GM19463 (cell line): ENCODE data around the gene MMEL1.
"Not testable (repeated sequence)": the region's sequence is repeated elsewhere in the genome, so short reads cannot be mapped to it uniquely, and the experiment has no call there.

Experiments used
- ATAC-seq: cut with Tn5 transposase; IDR thresholded peaks from one replicate; pipeline ENCODE4 v1.9.1; 2021; ENCODE audit warnings: mild to moderate bottlenecking, moderate library complexity; ENCODE audit not compliant: unreplicated experiment

The MMEL1 gene, protein sequence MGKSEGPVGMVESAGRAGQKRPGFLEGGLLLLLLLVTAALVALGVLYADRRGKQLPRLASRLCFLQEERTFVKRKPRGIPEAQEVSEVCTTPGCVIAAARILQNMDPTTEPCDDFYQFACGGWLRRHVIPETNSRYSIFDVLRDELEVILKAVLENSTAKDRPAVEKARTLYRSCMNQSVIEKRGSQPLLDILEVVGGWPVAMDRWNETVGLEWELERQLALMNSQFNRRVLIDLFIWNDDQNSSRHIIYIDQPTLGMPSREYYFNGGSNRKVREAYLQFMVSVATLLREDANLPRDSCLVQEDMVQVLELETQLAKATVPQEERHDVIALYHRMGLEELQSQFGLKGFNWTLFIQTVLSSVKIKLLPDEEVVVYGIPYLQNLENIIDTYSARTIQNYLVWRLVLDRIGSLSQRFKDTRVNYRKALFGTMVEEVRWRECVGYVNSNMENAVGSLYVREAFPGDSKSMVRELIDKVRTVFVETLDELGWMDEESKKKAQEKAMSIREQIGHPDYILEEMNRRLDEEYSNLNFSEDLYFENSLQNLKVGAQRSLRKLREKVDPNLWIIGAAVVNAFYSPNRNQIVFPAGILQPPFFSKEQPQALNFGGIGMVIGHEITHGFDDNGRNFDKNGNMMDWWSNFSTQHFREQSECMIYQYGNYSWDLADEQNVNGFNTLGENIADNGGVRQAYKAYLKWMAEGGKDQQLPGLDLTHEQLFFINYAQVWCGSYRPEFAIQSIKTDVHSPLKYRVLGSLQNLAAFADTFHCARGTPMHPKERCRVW

DNA sequence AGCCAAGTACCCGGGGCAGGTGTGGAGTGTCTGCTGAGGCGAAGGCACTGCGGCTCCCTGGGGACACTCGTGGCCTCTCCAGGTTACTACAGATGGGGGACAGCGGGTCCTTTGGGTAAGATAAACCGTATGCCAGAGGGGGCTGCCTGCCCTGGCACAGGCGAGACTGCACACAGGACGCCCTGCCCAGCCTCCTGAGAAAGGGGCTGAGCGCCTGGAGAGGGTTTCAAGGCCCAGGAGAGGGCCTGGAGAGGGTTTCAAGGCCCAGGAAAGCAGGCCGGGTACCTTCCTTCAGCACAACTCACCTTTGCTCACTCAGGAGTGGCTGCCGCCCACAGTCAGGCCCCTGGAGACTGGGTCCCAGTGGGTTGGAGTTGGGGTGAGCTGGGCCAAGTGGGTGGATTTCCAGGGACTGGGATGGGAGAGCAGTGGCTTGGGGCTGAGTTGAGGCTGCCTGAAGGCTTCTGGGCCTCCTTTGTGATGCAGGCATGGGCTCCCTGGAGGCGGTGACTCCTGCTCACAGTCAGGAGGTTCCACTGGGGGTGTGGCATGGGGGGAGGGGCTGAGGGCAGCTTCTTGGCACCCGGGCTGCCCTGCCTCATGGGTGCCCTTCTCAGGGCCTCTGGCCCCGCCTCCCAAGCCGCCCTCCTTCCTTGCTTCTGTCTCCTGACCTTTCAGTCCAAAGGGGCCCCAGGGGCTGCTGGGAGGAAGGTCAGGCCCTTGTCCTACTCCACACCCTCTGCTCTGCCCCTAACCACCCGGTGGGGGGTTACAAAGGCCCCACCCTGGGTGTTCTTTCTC is at the start of gene MMEL1:
TSS of gene MMEL1 (minus strand) at position 456 of the 801 bp plus-strand sequence. CDS start 3,532 bp downstream, outside the sequence.
- no peak for ATAC-seq

DNA sequence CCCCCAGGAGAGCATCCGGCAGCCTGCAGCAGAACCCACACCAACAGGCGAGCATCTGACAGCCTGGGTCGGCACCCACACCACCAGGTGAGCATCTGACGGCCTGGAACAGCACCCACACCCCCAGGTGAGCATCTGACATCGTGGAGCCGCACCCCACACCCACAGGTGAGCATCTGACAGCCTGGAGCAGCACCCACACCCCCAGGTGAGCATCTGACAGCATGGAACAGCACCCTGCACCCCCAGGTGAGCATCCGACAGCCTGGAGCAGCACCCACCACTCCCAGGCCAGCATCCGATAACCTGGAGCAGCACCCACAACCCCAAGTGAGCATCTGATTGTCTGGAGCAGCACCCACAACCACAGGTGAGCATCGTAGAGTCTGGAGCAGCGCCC is 43.9 kb upstream of the MMEL1 start:
- ATAC-seq: not testable (repeated sequence)

DNA sequence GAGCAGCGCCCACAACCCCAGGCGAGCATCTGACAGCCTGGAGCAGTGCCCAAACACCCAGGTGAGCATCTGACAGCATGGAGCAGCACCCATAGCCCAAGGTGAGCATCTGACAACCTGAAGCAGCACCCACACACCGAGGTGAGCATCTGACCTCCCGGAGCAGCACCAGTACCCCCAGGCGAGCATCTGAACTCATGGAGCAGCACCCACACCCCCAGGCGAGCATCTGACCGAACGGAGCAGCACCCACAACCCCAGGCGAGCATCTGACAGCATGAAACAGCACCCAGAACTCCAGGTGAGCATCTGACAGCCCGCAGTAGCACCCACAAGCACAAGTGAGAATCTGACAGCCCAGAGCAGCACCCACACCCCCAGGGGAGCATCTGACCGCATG is 38.8 kb upstream of the MMEL1 start:
- ATAC-seq: not testable (repeated sequence)

DNA sequence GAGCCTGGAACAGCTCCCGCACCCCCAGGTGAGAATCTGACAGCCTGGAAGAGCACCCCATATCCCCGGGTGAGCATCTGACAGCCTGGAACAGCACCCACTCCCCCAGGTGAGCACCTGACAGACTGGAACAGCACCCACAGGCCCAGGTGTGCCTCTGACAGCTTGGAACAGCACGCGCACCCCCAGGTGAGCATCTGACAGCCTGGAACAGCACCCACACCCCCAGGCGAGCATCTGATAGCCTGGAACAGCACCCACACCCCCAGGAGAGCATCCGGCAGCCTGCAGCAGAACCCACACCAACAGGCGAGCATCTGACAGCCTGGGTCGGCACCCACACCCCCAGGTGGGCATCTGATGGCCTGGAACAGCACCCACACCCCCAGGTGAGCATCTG is 27.0 kb upstream of the MMEL1 start:
- ATAC-seq: not testable (repeated sequence)

DNA sequence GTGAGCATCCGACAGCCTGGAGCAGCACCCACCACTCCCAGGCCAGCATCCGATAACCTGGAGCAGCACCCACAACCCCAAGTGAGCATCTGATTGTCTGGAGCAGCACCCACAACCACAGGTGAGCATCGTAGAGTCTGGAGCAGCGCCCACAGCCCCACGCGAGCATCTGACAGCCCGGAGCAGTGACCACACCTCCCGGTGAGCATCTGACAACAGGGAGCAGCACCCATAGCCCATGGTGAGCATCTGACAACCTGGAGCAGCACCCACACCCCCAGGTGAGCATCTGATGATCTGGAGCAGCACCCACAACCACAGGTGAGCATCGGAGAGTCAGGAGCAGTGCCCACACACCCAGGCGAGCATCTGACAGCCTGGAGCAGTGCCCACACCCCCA is 25.1 kb upstream of the MMEL1 start:
- not testable (repeated sequence) for ATAC-seq

DNA sequence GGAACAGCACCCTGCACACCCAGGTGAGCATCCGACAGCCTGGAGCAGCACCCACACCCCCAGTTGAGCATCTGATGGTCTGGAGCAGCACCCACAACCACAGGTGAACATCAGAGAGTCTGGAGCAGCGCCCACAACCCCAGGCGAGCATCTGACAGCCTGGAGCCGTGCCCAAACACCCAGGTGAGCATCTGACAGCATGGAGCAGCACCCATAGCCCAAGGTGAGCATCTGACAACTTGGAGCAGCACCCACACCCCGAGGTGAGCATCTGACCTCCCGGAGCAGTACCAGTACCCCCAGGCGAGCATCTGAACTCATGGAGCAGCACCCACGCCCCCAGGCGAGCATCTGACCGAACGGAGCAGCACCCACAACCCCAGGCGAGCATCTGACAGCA is 24.3 kb upstream of the MMEL1 start:
- not testable (repeated sequence) for ATAC-seq

DNA sequence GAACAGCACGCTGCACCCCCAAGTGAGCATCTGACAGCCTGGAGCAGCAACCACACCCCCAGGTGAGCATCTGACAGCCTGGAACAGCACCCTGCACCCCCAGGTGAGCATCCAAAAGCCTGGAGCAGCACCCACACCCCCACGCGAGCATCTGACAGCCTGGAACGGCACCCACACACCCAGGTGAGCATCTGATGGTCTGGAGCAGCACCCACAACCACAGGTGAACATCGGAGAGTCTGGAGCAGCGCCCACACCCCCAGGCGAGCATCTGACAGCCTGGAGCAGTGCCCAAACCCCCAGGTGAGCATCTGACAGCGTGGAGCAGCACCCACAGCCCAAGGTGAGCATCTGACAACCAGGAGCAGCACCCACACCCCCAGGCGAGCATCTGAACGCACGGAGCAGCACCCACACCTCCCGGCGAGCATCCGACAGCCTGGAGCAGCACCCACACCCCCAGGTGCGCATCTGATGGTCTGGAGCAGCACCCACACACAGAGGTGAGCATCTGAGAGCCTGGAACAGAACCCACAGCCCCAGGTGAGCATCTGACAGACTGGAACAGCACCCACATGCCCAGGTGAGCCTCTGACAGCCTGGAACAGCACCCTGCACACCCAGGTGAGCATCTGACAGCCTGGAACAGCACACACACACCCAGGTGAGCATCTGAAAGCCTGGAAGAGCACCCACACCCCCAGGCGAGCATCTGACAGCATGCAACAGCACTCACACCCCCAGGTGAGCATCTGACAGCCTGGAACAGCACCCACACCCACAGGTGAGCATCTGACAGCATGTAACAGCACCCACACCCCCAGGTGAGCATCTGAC is 23.0 kb upstream of the MMEL1 start:
- not testable (repeated sequence) for ATAC-seq

DNA sequence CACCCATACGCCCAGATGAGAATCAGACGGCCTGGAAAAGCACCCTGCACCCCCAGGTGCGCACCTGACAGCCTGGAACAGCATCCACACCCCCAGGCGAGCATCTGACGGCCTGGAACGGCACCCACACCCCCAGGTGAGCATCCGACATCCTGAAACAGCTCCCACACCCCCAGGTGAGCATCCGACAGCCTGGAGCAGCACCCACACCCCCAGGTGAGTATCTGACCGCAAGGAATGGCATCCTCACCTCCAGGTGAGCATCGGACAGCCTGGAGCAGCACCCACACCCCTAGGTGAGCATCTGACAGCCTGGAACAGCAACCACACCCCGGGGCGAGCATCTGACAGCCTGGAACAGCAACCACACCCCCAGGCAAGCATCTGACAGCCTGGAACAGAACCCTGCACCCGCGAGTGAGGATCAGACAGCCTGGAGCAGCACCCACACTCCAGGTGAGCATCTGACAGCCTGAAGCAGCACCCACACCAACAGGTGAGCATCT is 21.7 kb upstream of the MMEL1 start:
- ATAC-seq: not testable (repeated sequence)

DNA sequence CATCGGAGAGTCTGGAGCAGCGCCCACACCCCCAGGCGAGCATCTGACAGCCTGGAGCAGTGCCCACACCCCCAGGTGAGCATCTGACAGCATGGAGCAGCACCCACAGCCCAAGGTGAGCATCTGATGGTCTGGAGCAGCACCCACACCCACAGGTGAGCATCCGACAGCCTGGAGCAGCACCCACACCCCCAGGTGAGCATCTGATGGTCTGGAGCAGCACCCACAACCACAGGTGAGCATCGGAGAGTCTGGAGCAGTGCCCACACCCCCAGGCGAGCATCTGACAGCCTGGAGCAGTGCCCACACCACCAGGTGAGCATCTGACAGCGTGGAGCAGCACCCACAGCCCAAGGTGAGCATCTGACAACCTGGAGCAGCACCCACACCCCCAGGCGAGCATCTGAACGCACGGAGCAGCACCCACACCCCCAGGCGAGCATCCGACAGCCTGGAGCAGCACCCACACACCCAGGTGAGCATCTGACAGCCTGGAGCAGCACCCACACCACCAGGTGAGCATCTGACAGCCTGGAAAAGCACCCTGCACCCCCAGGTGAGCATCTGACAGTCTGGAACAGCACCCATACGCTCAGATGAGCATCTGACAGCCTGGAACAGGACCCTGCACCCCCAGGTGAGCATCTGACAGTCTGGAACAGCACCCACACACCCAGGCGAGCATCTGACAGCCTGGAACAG is 21.1 kb upstream of the MMEL1 start:
- not testable (repeated sequence) for ATAC-seq

DNA sequence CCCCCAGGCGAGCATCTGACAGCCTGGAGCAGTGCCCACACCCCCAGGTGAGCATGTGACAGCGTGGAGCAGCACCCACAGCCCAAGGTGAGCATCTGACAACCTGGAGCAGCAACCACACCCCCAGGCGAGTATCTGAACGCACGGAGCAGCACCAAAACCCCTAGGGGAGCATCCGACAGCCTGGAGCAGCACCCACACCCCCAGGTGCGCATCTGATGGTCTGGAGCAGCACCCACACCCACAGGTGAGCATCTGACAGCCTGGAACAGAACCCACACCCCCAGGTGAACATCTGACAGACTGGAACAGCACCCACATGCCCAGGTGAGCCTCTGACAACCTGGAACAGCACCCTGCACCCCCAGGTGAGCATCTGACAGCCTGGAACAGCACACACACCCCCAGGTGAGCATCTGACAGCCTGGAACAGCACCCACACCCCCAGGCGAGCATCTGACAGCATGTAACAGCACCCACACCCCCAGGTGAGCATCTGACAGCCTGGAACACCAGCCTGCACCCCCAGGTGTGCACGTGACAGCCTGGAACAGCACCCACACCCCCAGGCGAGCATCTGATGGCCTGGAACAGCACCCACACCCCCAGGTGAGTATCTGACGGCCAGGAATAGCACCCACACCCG is 20.2 kb upstream of the MMEL1 start:
- ATAC-seq: not testable (repeated sequence)

DNA sequence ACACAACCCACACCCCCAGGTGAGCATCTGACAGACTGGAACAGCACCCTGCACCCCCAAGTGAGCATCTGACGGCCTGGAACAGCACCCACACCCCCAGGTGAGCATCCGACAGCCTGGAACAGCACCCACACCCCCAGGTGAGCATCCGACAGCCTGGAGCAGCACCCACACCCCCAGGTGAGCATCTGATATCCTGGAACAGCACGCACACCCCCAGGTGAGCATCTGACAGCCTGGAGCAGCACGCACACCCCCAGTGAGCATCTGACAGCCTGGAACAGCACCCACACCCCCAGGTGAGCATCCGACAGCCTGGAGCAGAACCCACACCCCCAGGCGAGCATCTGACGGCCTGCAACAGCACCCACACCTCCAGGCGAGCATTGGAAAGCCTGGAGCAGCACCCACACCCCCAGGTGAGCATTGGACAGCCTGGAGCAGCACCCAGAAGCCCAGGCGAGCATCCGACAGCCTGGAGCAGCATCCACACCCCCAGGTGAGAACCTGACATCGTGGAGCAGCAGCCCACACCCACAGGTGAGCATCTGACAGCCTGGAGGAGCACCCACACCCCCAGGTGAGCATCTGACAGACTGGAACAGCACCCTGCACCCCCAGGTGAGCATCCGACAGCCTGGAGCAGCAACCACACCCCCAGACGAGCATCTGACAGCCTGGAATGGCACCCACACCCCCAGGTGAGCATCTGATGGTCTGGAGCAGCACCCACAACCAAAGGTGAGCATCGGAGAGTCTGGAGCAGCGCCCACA is 19.5 kb upstream of the MMEL1 start:
- not testable (repeated sequence) for ATAC-seq

DNA sequence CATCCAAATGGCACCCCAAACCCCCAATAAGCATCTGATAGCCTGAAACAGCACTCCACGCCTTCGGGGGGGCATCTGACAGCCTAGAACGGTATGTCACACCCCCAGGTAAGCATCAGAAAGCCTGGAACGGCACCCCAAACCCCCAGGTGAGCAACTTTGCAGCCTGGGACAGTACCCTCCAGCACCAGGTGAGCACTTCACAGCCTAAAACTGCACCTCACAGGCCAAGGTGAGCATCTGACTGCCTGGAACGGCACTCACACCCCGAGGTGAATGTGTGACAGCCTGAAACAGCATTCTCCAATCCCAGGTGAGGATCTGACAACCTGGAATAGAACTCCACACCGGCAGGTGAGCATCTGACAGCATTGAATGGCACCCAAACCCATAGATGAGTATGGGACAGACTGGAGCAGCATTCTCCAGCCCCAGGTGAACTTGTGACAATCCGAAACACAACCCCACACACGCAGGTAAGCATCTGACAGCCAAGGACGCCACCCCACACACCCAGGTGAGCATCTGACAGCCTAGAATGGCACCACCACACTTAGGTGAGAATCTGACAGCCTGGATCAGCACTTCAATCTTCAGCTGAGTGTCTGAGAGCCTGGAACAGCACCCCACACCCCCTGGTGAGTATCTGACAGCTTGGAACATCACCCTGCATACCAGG is 18.3 kb upstream of the MMEL1 start:
- ATAC-seq: no peak

DNA sequence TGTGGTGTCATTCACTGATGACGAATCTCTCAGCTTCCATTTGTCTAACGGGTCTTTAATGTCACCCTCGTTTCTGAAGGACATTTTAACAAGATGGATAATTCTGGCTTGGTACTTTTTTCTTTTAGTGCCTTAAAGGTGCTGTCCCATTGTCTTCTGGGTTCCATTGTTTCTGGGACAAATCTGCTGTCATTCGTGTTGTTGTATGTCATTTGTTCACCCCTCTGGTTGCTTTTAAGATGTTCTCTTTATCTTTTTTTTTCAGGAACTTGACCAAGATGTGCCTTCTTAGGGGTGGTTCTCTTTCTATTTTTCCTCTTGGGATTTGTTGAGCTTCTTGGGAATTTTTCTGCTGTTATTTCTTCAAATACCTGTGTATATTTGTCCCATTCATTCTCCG is 14.0 kb upstream of the MMEL1 start:
- ATAC-seq: no peak

DNA sequence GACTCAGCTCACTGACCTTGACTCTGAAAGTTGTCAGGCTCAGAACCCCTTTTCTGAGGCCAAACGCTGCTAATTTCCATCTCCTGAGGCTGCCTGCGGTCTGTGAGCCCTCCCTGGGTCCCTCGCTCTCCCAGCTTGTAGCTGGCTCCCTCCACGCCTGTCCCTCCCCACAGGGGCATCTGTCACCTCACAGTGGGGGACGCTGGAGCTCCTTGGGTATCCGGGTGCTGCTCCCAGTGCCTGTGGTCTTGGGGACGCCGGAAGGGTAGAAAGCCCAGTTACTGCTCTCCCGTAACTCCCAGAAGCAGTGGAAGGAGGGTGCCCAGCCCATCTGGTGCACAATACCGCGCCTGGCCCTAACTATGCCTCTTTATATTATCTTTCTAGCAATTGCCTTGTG is 13.0 kb upstream of the MMEL1 start:
- no peak for ATAC-seq

DNA sequence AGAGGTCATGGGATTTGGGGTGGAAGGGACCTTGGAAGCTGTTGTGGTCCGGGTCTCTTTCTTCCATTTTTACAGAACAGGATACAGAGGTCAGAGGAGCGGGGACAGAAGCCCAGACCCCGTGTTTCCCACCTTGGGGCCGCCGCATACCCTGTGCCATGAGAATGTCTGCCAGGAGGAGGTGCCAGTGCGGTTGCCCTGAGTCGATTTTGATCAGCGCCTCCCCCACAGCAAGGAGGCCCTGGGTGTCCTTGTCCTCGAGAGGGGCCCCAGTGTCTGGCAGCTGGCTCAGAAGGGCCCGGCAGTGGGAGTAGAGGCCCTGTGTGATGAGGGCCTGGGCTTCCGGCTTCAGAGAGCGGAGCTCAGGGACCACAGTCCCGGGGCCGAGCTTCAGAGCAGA is 12.3 kb upstream of the MMEL1 start:
- no peak for ATAC-seq

DNA sequence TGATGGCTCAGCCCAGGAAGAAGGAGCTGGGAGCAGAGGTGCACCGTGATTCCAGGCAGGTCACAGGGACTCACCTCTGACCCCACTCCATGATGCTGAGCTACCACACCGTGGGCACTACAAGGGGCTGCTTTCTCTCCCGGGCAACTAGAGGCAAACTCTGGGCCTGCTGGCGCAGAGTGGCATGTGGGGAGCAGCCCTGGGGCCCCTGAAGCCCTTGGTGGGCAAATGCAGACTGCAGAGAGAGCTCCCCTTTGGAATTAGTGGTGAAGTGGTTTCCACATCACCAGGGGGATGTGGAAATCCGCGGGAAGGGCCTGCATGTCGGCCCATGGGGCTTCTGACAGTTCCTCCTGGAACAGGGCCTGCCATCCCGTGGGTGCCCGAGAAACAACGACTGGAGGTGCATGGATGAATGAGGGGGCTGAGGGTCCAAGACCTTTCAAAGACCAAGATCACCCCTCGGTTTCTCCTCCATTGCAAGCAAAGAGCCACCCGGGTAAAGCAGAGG is 11.8 kb upstream of the MMEL1 start:
- no peak for ATAC-seq

DNA sequence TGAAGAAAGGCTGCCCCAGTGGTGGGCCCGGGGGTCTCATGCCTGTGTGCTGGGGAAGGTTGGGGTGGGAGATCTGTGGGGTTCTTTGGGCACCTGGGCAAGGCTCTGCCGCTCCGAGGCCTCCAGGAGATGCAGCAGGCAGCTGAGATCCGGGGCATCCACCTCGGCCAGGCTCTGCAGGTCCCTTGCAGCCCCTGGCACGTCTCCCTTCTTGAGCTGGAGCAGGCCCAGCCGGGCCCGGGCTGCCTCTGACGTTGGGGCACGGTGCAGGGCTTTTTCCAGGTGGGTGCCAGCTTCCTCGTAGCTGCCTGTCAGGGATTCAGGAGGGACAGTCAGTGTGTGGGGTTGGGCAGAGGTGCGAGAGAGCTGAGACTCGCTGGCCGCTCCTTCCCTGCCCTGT is 11.4 kb upstream of the MMEL1 start:
- no peak for ATAC-seq
